ENCODE results near the gene THAP3.

DNA sequence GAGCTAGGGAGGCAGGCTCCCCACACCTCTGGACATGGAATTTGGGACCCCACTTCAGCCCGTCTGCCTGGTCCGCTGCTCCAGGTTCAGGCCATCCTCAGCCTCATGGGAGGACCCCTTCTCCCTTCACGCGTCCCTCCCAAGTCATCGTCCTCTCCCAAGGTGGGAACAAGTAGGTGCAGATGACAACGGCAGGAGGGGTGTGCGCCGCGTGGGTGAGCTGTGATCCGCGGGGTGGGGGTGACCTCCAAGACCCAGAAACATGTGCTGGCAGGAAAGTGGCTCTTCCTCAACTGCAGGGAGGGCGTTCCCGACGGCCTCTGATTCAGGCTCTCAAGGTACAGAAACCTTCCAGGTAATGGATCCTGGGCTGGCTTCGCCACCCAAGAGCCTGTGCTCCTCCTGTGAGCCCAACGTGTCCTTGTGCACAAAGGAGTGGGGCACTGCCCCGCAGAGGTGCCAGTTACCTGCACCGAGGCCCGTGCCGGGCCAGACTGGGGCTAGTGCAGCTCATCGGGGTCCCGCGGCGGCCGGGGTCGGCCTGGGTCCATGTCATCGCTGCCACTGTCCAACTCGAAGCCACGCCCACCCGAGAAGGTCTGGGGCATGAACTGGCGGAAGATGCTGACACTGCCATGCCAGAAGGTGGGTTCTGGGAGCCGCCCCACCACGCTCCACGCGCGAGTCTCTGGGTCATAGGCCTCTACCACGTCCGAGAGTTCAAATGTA is 31.6 kb upstream of the THAP3 start:
- TF ChIP-seq CTCF (conservative IDR thresholded peaks at IDR 0.05; ENCODE audit: low read depth, low read length) (no peak), EZH2phosphoT487 (IDR thresholded peaks at IDR 0.05; ENCODE audit: borderline replicate concordance, low read length) (no peak)
